BE2C (cell line): Measurements from ENCODE around the gene GABARAP.

ENCODE experiments used
- DNase-seq: peaks from one replicate; pipeline ENCODE4 v3.0.0-alpha.2; 2020
- H3K27me3 ChIP-seq: fragments of 250-450 bp; sonication (Bioruptor Pico); 2 replicates; pipeline ENCODE4 v1.5.1; 2020; ENCODE audit warnings: mild to moderate bottlenecking
- H3K36me3 ChIP-seq: fragments of 250-450 bp; sonication (Bioruptor Pico); 2 replicates; pipeline ENCODE4 v1.5.1; 2020; ENCODE audit warnings: mild to moderate bottlenecking
- H3K4me1 ChIP-seq: fragments of 250-450 bp; sonication (Bioruptor Pico); 2 replicates; pipeline ENCODE4 v1.5.1; 2020
- H3K4me3 ChIP-seq: 2 replicates; pipeline ENCODE4 v1.5.1; 2011; ENCODE audit warnings: low read depth, low read length
- H3K9me3 ChIP-seq: fragments of 250-450 bp; sonication (Bioruptor Pico); 2 replicates; pipeline ENCODE4 v1.5.1; 2020
- CTCF ChIP-seq: IDR thresholded peaks from 2 replicates; pipeline ENCODE4 v1.5.1; 2012; ENCODE audit warnings: mild to moderate bottlenecking, low read depth, low read length

The GABARAP gene

GRCh38 chr17:7234083-7234951, 7.9 kb downstream of the GABARAP start, which contains the start of gene DVL2:
TSS of gene DVL2 (minus strand) at chr17:7234517. CDS start at chr17:7234262, 255 bp downstream.
- Histone ChIP-seq H3K9me3 (no peaks in the 10 kb centered on the region), H3K36me3 (peaks cover 22% of the 10 kb centered on the region), H3K27me3 (no peaks in the 10 kb centered on the region), H3K4me1 (no peaks in the 10 kb centered on the region), H3K4me3 (peak within 1 kb of the TSS; percentile 86)
- no peak for TF ChIP-seq CTCF
- peak; percentile 91 for DNase-seq

GRCh38 chr17:7233701-7234082, 8.6 kb downstream of the GABARAP start:
- TF ChIP-seq CTCF, result no peak
- Histone ChIP-seq H3K4me1 (no peaks in the 10 kb centered on the region), H3K9me3 (no peaks in the 10 kb centered on the region), H3K4me3 (peak overlapping the region; percentile 86), H3K36me3 (peaks cover 22% of the 10 kb centered on the region), H3K27me3 (no peaks in the 10 kb centered on the region)
- no peak for DNase-seq

- no peak for DNase-seq
- Histone ChIP-seq H3K4me3 (no peak overlapping the region; the same call in 1 of the 2 replicates), H3K27me3 (no peaks in the 10 kb centered on the region), H3K4me1 (no peaks in the 10 kb centered on the region), H3K36me3 (peaks cover 18% of the 10 kb centered on the region), H3K9me3 (no peaks in the 10 kb centered on the region)
- no peak for TF ChIP-seq CTCF
Measured at GRCh38 chr17:7232114-7232513, 10.1 kb downstream of the GABARAP start.

- H3K9me3 ChIP-seq, result no peaks in the 10 kb centered on the region
- no peaks in the 10 kb centered on the region for H3K4me1 ChIP-seq
- no peak for TF ChIP-seq CTCF
- no peaks in the 10 kb centered on the region for H3K27me3 ChIP-seq
- DNase-seq, result no peak
- H3K36me3 ChIP-seq, result no peaks in the 10 kb centered on the region
- no peak overlapping the region for H3K4me3 ChIP-seq
Measured at GRCh38 chr17:7229504-7229903, 12.7 kb downstream of the GABARAP start.

- peaks cover 2% of the 10 kb centered on the region; the same call in 1 of the 2 replicates for H3K36me3 ChIP-seq
- DNase-seq, result no peak
Measured at GRCh38 chr17:7228920-7229319, 13.3 kb downstream of the GABARAP start.

More at GRCh38 chr17:7228920-7229319, 13.3 kb downstream of the GABARAP start:
- no peaks in the 10 kb centered on the region for H3K27me3 ChIP-seq
- no peak overlapping the region for H3K4me3 ChIP-seq
- no peaks in the 10 kb centered on the region for H3K4me1 ChIP-seq
- H3K9me3 ChIP-seq, result no peaks in the 10 kb centered on the region
- no peak for TF ChIP-seq CTCF
